Activated CD4-positive, CD25-positive, alpha-beta regulatory T cell treated with anti-CD3 and anti-CD28 coated beads, Interleukin-2, amount 50 U/mL, for 24 hours (primary cell): ENCODE measurements around the gene PLA2G4E.

ENCODE experiments used
- ATAC-seq, 2 donors: fragments of 150-1000 bp; cut with Tn5 transposase; one replicate each; pipeline ENCODE4 v1.10.0; 2021; ENCODE audit warnings: mild to moderate bottlenecking in 1 of 2, moderate library complexity in 1 of 2

The PLA2G4E gene, protein sequence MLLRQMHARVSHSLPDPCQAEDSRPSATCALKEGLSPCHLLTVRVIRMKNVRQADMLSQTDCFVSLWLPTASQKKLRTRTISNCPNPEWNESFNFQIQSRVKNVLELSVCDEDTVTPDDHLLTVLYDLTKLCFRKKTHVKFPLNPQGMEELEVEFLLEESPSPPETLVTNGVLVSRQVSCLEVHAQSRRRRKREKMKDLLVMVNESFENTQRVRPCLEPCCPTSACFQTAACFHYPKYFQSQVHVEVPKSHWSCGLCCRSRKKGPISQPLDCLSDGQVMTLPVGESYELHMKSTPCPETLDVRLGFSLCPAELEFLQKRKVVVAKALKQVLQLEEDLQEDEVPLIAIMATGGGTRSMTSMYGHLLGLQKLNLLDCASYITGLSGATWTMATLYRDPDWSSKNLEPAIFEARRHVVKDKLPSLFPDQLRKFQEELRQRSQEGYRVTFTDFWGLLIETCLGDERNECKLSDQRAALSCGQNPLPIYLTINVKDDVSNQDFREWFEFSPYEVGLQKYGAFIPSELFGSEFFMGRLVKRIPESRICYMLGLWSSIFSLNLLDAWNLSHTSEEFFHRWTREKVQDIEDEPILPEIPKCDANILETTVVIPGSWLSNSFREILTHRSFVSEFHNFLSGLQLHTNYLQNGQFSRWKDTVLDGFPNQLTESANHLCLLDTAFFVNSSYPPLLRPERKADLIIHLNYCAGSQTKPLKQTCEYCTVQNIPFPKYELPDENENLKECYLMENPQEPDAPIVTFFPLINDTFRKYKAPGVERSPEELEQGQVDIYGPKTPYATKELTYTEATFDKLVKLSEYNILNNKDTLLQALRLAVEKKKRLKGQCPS

DNA sequence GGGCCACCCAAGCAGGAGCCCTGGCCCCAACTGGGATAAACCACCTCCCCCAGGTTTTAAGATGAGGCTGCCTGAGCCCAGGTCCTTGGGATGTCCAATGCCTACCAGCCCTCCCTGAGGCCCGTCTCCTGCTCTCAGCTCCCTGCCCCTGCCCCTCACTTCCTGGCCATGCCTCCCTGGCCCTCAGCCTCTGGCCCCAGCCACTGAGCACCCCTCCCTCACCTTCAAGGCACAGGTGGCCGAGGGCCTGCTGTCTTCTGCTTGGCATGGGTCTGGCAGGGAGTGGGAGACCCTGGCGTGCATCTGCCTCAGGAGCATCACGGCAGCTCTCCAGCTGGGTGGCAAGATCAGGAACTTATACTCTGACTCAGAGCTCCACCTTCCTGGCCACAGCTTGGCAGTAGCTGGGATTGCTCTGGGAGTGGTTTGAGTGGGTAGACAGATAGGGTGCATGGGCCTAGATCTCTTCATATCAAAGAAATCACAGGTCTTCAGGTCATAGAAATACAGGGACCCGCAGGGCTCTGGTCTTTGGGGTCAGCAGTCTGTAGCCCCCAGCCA, at the start of gene PLA2G4E:
TSS of gene PLA2G4E (minus strand) at position 330 of the 561 bp plus-strand sequence. CDS start at position 318, 12 bp downstream.
- no peak for ATAC-seq

DNA sequence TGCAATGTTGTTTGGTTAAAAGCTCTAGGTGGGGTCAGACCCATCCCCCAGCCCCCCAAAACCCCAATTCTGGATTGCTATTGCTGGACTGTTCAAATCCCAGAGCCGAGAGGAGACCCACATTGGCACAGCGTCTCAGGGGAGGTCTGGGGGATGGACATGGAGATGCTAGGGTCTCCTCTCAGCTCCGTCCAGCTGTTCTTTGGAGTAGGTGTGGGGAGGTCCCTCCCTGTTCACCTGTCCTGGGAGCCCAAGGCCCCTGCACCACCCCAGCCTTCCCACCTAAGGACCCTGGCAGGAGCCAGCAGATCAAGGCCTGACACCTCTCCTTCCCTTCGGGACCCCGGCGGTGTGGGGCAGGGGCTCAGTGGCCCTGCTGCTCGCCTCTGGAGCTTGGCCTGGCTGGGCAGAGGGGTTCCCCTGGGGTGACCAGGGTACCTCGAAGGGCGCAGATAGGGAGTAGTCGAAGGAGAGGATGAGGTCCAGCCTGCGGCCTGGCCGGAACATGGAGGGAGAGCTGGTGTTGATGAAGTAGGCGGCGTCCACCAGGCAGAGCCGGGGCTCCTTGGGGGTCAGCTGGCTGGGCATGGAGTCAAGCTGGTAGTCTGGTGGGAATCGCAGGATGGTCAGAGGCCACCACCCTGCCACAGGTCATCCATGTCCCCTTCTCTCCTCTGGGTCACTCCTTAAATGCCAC, 49.6 kb upstream of the PLA2G4E start:
- no peak for ATAC-seq

- no peak for ATAC-seq
Observed at GRCh38 chr15:42069496-42070278, 48.8 kb upstream of the PLA2G4E start.

GRCh38 chr15:42069025-42069424, 48.2 kb upstream of the PLA2G4E start:
- ATAC-seq = no peak

DNA sequence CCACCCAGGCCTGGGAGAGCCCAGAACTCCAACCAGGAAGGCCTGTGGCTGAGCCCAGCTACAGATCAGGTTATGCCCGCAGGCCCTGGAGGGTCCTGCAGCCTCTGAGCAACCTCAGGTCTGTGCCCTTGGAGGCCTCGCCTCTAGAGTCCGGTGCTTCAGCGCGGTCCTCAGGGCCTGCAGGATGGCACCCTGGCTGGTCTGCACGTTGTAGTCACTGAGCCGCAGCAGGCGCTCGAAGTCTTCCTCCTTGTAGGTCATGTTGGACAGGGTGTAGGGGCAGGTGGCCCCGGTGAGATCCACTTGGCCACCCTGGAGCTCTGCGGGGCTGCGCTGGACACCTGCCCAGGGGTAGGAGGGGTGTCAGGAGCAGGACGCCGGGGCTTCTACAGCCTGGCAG, 47.8 kb upstream of the PLA2G4E start:
- ATAC-seq = no peak

GRCh38 chr15:42066764-42067415, 46.0 kb upstream of the PLA2G4E start:
- ATAC-seq = no peak

- no peak for ATAC-seq
Observed at GRCh38 chr15:42065468-42065867, 44.6 kb upstream of the PLA2G4E start.

DNA sequence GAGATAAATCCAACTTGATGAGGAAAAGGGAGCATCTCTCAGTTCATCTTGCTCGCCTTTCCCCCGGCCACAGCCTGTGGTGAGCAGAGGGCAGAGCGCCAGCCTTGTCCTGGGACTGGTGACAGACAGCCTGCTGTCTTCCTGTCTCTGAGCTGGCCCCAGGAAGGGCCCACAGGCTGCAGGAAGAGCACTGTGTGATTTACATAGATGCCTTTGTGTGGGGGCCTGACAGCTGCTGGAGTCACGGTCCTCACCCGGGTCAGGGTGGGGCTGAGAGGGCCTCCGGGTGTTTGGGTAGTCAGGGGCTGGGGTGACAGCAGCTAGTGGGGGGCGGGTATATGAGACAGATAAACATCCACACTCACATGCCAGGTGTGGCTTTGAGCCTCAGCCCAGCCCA, 44.2 kb upstream of the PLA2G4E start:
- ATAC-seq = no peak

GRCh38 chr15:42064271-42064670, 43.4 kb upstream of the PLA2G4E start:
- no peak for ATAC-seq

DNA sequence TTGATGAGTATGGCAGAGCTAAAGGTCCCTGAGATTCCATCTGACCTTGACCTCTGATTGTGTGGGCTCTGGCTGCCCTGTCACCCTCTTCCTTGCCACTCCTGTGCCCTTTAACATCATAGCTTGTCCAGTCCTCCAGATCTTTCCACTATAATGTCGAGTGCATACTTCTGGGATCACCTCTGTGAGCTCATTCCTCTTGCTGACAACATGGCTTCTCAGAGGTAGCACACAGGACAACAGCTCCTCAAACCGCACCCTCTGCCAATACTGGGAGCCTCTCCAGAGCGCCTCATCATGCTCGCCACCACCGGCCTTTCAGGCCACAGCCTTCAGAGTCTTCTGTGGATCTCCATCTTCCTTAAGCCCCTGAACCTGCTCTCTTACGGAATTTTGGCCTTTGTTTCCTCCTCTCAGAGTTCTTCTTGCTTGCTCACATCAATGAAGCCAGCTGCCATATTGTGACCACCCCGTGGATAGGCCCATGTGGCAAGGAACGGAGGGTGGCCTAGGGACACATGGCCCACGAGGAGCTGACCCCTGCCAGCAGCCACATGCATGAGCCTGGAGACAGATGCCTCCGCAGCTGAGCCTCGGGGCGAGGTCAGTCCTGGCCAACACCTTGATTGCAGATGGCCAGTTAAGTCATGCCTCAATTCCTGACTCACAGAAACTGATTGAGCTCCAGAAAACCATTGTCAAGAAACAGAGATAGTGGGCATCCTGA, 42.4 kb upstream of the PLA2G4E start:
- ATAC-seq = no peak

- no peak for ATAC-seq
Observed at GRCh38 chr15:42062284-42062806, 41.5 kb upstream of the PLA2G4E start.

DNA sequence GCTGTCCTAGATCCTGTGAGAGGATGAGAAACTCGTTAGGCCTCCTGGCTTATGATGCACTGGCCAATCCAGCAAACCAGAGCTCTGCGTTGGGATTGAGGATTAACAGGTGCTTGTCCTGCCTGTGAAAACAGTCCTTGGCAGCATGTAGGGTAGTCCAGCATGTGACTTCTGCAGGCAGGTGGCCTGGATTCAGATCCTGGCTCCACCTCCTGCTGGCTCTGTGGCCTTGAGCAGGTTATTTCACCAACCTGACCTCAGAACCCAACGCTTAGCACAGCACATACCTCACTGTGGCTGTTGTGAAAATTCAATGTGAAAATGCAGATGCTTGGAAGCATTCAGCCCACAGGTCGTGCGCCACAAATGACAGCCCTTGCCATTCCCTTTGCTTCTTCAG, 40.0 kb upstream of the PLA2G4E start:
- ATAC-seq = no peak

- ATAC-seq = no peak
Observed at GRCh38 chr15:42060477-42060763, 39.6 kb upstream of the PLA2G4E start.

DNA sequence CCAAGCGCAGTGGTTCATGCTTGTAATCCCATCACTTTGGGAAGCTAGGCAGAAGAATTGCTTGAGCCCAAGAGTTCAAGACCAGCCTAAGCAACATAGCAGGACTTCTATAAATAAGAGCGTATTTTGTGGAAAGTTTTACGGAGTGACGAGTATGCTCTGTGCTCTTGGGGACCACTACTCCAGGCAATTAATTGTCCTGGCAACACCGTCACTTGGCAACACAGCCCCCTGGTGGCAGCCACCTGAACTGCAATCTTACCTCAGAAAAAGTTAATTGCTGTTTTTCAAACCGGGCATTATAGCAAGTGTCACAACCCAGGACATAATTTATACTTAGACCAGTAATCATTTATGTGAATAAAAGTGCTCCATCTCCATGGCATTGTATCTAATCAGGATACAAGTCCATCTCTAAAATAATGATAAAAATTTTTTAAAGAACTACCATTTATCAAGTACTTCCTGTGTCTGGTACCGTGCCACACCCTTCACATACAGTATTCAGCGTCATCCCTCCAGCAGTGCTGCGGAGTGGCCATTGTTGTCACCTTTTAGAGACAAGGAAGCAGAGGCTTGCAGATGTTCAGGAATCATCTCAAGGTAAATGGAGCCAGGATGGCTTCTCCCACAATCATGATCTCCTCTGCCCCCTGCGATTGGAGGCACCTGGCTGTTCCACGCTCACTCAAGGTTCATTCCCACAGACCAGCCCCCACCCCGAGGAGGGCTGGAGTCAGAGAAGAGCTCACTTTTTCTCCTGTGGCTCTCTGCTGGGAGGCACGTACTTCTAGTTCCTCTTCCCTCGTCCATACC, 39.0 kb upstream of the PLA2G4E start:
- ATAC-seq = no peak

DNA sequence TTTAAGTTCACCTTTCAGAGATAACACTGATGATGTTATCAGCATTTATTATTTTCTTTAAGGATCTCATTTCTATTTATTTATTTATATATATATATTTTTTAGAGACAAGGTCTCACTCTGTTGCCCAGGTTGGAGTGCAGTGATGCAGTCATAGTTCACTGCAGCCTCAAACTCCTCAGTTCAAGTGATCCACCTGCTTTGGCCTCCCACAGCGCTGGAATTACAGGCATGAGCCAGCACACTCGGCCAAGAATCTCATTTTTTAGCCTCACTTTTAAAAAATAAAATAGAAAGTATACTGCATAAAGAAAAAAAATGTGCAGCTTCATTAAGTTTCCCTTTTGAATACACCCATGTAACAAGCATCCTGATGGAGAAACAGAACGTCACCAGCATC, 37.9 kb upstream of the PLA2G4E start:
- no peak for ATAC-seq

- no peak for ATAC-seq
Observed at GRCh38 chr15:42057799-42058646, 37.2 kb upstream of the PLA2G4E start.

- ATAC-seq = peak; percentile 90 to 92
Observed at GRCh38 chr15:42056934-42057798, 36.3 kb upstream of the PLA2G4E start.

- no peak for ATAC-seq
Observed at GRCh38 chr15:42053914-42054313, 33.1 kb upstream of the PLA2G4E start.
